HepG2 (cell line): ENCODE results near the gene PRR35. TPM values are rescaled to one million over a fixed set of nuclear protein-coding genes. Genes with fewer than 3 reads are reported as not detected.
A peak's percentile ranks its signal among the peaks of the same experiment; 100 is the strongest.

Source experiments
- ATAC-seq: fragments of 200-7000 bp; cut with Tn5 transposase; 3 replicates; pipeline ENCODE4 v1.9.1; 2020; ENCODE audit warnings: mild to moderate bottlenecking, moderate library complexity
- BruUV-seq: library from RNA; stranded (reverse); fragments of 400-500 nt; replicated peaks from 2 replicates; lab custom pipeline; 2021; lab: Mats Ljungman, UMichigan
- CTCF ChIA-PET: fragments of 300-600 bp; formaldehyde crosslinking; extraction: SDS; loops from one replicate; lab custom pipeline; 2021; ENCODE audit warnings: low total read pairs, inconsistent platforms, low intra/inter-chr PET ratio; lab: Yijun Ruan, JAX
- POLR2A ChIA-PET: fragments of 350-600 bp; sonication (Branson Sonifier 250); formaldehyde crosslinking; loops from one replicate; lab custom pipeline; 2020; ENCODE audit warnings: antibody characterized with exemption, inconsistent platforms; lab: Yijun Ruan, JAX
- DNase-seq: peaks from one replicate; pipeline ENCODE4 v3.0.0-alpha.2; 2015; ENCODE audit warnings: low spot score
- FAIRE-seq: peaks from 3 replicates; lab custom pipeline; 2011; peaks lifted over from hg19 to GRCh38; lab: Jason Lieb, UNC
- H2AFZ ChIP-seq: one replicate; pipeline ENCODE4 v1.6.1; 2011; ENCODE audit warnings: low read length, inconsistent platforms
- H3K27ac ChIP-seq: fragments of 300-600 bp; 3 replicates; pipeline ENCODE4 v1.8.0; 2011; ENCODE audit warnings: mixed run types, mild to moderate bottlenecking, mixed read lengths, low read length, inconsistent platforms; ENCODE audit not compliant: insufficient read depth; ENCODE audit errors: extremely low read length
- H3K27me3 ChIP-seq, 2 experiments: fragments of 200-600 bp in 1 of 2; 2 replicates in 1 of 2; 3 replicates in 1 of 2; pipeline versions ENCODE4 v1.6.0 to v1.8.0; 2011; ENCODE audit warnings: low read length in 2 of 2, mild to moderate bottlenecking in 2 of 2, moderate library complexity in 2 of 2, inconsistent platforms in 1 of 2; ENCODE audit not compliant: insufficient read depth in 2 of 2, control insufficient read depth in 1 of 2
- H3K36me3 ChIP-seq, 2 experiments: fragments of 200-600 bp in 1 of 2; replicated peaks in 1 of 2; 2 replicates in 1 of 2; 3 replicates in 1 of 2; pipeline versions ENCODE4 v1.5.1 to v1.8.0; 2011; ENCODE audit warnings: low read length in 2 of 2, inconsistent platforms in 1 of 2; ENCODE audit not compliant: insufficient read depth in 2 of 2, control insufficient read depth in 1 of 2
- H3K4me1 ChIP-seq: 2 replicates; pipeline ENCODE4 v1.5.1; 2012; ENCODE audit warnings: low read length, inconsistent platforms; ENCODE audit not compliant: insufficient read depth
- H3K4me2 ChIP-seq: 2 replicates; pipeline ENCODE4 v1.6.0; 2011; ENCODE audit warnings: low read depth, low read length, inconsistent platforms
- H3K4me3 ChIP-seq, 3 experiments: fragments of 200-600 bp in 1 of 3; sonication (generic), shearing (Covaris generic) in 1 of 3; replicated peaks in 1 of 3; 2 replicates each; pipeline ENCODE4 v1.5.1; 2011 to 2016; ENCODE audit warnings: low read length in 3 of 3, inconsistent platforms in 2 of 3, low read depth in 2 of 3, mild to moderate bottlenecking in 2 of 3, control low read depth in 1 of 3, mixed read lengths in 1 of 3; ENCODE audit not compliant: insufficient read depth in 1 of 3
- H3K79me2 ChIP-seq: one replicate; pipeline ENCODE4 v1.6.1; 2011; ENCODE audit warnings: low read length, inconsistent platforms; ENCODE audit not compliant: insufficient read depth
- H3K9ac ChIP-seq: 2 replicates; pipeline ENCODE4 v1.6.0; 2011; ENCODE audit warnings: mild to moderate bottlenecking, low read depth, low read length, inconsistent platforms; ENCODE audit not compliant: insufficient read depth
- H3K9me3 ChIP-seq: 2 replicates; pipeline ENCODE4 v1.5.1; 2012; ENCODE audit warnings: mild to moderate bottlenecking, low read length
- H4K20me1 ChIP-seq: 2 replicates; pipeline ENCODE4 v1.6.0; 2011; ENCODE audit warnings: inconsistent platforms, mild to moderate bottlenecking, low read length, moderate library complexity; ENCODE audit not compliant: insufficient read depth
- JARID2 ChIP-seq: sonication (generic); formaldehyde crosslinking; IDR thresholded peaks from 2 replicates; pipeline ENCODE4 v1.8.1; 2023; ENCODE audit warnings: missing genetic modification reagents, inconsistent platforms; ENCODE audit not compliant: insufficient replicate concordance
- KDM2A ChIP-seq: sonication (generic); formaldehyde crosslinking; IDR thresholded peaks from 2 replicates; pipeline ENCODE4 v1.4.0; 2020; ENCODE audit warnings: low read depth, missing genetic modification reagents, borderline replicate concordance
- NR1H2 ChIP-seq: sonication (generic); formaldehyde crosslinking; IDR thresholded peaks from 2 replicates; pipeline ENCODE4 v1.8.1; 2022; ENCODE audit warnings: low read depth, missing genetic modification reagents, borderline replicate concordance
- PHB2 ChIP-seq: fragments of 450-650 bp; IDR thresholded peaks from 2 replicates; pipeline ENCODE4 v1.6.1; 2018; ENCODE audit not compliant: partially characterized antibody
- SOX6 ChIP-seq, 2 experiments: fragments of 450-650 bp in 1 of 2; sonication (generic) in 1 of 2; formaldehyde crosslinking in 1 of 2; IDR thresholded peaks; 2 replicates each; pipeline versions ENCODE4 v1.4.0 to v1.6.1; 2017 to 2020; ENCODE audit warnings: antibody characterized with exemption in 1 of 2, mild to moderate bottlenecking in 1 of 2, missing genetic modification reagents in 1 of 2
- SRSF1 ChIP-seq: fragments of 200-400 bp; formaldehyde crosslinking; optimal IDR thresholded peaks from 2 replicates; pipeline ENCODE3; 2017; ENCODE audit warnings: mild to moderate bottlenecking, low read depth, low read length, moderate library complexity
- TMF1 ChIP-seq: sonication (generic); formaldehyde crosslinking; IDR thresholded peaks from 2 replicates; pipeline ENCODE4 v1.8.1; 2022; ENCODE audit warnings: low read depth, missing genetic modification reagents
- XRCC5 ChIP-seq: fragments of 200-400 bp; formaldehyde crosslinking; optimal IDR thresholded peaks from 2 replicates; pipeline ENCODE3; 2017; ENCODE audit warnings: mild to moderate bottlenecking, low read length
- ZNF10 ChIP-seq: sonication (generic); formaldehyde crosslinking; IDR thresholded peaks from 2 replicates; pipeline ENCODE4 v1.4.0; 2020; ENCODE audit warnings: mild to moderate bottlenecking, low read depth, missing genetic modification reagents, borderline replicate concordance
- ZNF136 ChIP-seq: sonication (generic); formaldehyde crosslinking; IDR thresholded peaks from 2 replicates; pipeline ENCODE4 v1.8.1; 2022; ENCODE audit warnings: low read depth, mild to moderate bottlenecking, moderate library complexity, missing genetic modification reagents
- ZNF331 ChIP-seq: sonication (generic); formaldehyde crosslinking; IDR thresholded peaks from 2 replicates; pipeline ENCODE4 v1.4.0; 2020; ENCODE audit warnings: missing genetic modification reagents
- ZNF687 ChIP-seq: sonication (generic); formaldehyde crosslinking; IDR thresholded peaks from 2 replicates; pipeline ENCODE4 v1.5.1; 2020; ENCODE audit warnings: mild to moderate bottlenecking, missing genetic modification reagents, moderate library complexity
- ZNF75D ChIP-seq: sonication (generic); formaldehyde crosslinking; IDR thresholded peaks from 2 replicates; pipeline ENCODE4 v1.8.1; 2023; ENCODE audit warnings: missing genetic modification reagents, mild to moderate bottlenecking, borderline replicate concordance
- ZNF777 ChIP-seq: sonication (generic); formaldehyde crosslinking; IDR thresholded peaks from 2 replicates; pipeline ENCODE4 v1.4.0; 2020; ENCODE audit warnings: missing genetic modification reagents
- ZSCAN20 ChIP-seq: sonication (generic); formaldehyde crosslinking; IDR thresholded peaks from 2 replicates; pipeline ENCODE4 v1.4.0; 2020; ENCODE audit warnings: missing genetic modification reagents, mild to moderate bottlenecking, borderline replicate concordance
- WGBS: methylation state at CpG from one replicate; pipeline ENCODE4 v1.1.6; 2017; ENCODE audit warnings: low lambda C conversion rate; 5-methylcytosine and 5-hydroxymethylcytosine counted together
- in situ Hi-C: cut with HindIII; loops from 2 replicates; pipeline ENCODE4 v1.10.0; 2017; ENCODE audit warnings: low pct_unique_long_range_greater_than_20kb; ENCODE audit not compliant: extremely low pct_ligation_motif_present
- intact Hi-C: fragments of 100-400 bp; cut with micrococcal nuclease; formaldehyde crosslinking; loops from one replicate; pipeline ENCODE4 v1.10.0; 2022; ENCODE audit not compliant: unreplicated experiment
- polyA plus RNA-seq, 8 experiments: library from polyadenylated mRNA; depleted of rRNA in 3 of 8; stranded (reverse) in 7 of 8; unstranded in 1 of 8; fragments of >200 nt; fragmentation: Illumina TruSeq in 4 of 8; extraction: Trizol in 4 of 8; gene quantifications; 2 replicates each; pipeline versions ENCODE4 v1.2.1 to v1.2.3, GENCODE V29; 2011 to 2016; ENCODE audit warnings: low read depth in 4 of 8, missing spikeins in 1 of 8, mixed read lengths in 1 of 8; ENCODE audit not compliant: insufficient read depth in 1 of 8
- total RNA-seq, 5 experiments: library from RNA; depleted of rRNA; stranded (reverse); fragments of >200 nt; fragmentation: Illumina TruSeq; extraction: Trizol; gene quantifications; 2 replicates each; pipeline ENCODE4 v1.2.3, GENCODE V29; 2016; ENCODE audit warnings: low read depth in 1 of 5
- TF ChIP-seq, protein P1 (sequence below): sonication (generic); formaldehyde crosslinking; IDR thresholded peaks from 2 replicates; pipeline ENCODE4 v1.9.0; 2022; ENCODE audit warnings: missing genetic modification reagents, mild to moderate bottlenecking, borderline replicate concordance
- TF ChIP-seq, protein P2 (sequence below): sonication (generic); formaldehyde crosslinking; IDR thresholded peaks from 2 replicates; pipeline ENCODE4 v1.4.0; 2020; ENCODE audit warnings: missing genetic modification reagents

The PRR35 gene
- total and polyA plus RNA-seq, 2 of the 13 experiments (the other 11 are each of a cell fraction or from before 2014, with no cell fraction given) = 0.07 to 0.16 TPM

GRCh38 chr16:559021-559380 lies 1.2 kb upstream of the PRR35 start:
- H3K36me3 ChIP-seq = no peaks in the 10 kb centered on the region
- no peak for DNase-seq
- H3K4me2 ChIP-seq = peak overlapping the region; percentile 85
- peaks cover 72% of the 10 kb centered on the region for H3K4me1 ChIP-seq
- no peaks in the 10 kb centered on the region for H4K20me1 ChIP-seq
- peak overlapping the region; percentile 49; the same call in 1 of the 2 replicates for H3K9ac ChIP-seq
- ChIA-PET POLR2A (interaction anchor here (1.0 to 2.3 kb wide), 8 partner anchors 8 to 59 kb away, joined by 3 to 17 read pairs (median 4); partner anchors contain the start of gene NHLRC4), CTCF (no interaction called here)
- peak overlapping the region; percentile 5 to 67 (median 25); a peak in 5 of 6 replicates for H3K4me3 ChIP-seq
- H3K27me3 ChIP-seq = peaks cover 13 to 45% of the 10 kb centered on the region in 2 experiments
- no TSS peak for BruUV-seq
- no peaks in the 10 kb centered on the region for H3K9me3 ChIP-seq
- intact Hi-C loops = no loop called here
- no peak for FAIRE-seq
- peak overlapping the region; percentile 24 for H3K27ac ChIP-seq
- H2AFZ ChIP-seq = no peak overlapping the region
- in situ Hi-C loops = no loop called here
- peak; percentile 23 for ATAC-seq
- no CpG with 5 or more reads among the region's 15 CpGs for WGBS
- no peaks in the 10 kb centered on the region for H3K79me2 ChIP-seq
- TF ChIP-seq, protein P1, sequence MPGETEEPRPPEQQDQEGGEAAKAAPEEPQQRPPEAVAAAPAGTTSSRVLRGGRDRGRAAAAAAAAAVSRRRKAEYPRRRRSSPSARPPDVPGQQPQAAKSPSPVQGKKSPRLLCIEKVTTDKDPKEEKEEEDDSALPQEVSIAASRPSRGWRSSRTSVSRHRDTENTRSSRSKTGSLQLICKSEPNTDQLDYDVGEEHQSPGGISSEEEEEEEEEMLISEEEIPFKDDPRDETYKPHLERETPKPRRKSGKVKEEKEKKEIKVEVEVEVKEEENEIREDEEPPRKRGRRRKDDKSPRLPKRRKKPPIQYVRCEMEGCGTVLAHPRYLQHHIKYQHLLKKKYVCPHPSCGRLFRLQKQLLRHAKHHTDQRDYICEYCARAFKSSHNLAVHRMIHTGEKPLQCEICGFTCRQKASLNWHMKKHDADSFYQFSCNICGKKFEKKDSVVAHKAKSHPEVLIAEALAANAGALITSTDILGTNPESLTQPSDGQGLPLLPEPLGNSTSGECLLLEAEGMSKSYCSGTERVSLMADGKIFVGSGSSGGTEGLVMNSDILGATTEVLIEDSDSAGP = 0 out of 2 replicates have a peak, but pooled peaks have one; percentile 12
- TF ChIP-seq ZNF10 (CRISPR knock-in tag) = no peak
- TF ChIP-seq JARID2 (CRISPR knock-in tag) = no peak
- peak; percentile 2; the same call in 1 of the 2 replicates for TF ChIP-seq ZNF687 (CRISPR knock-in tag)
- peak; percentile 13; the same call in 1 of the 2 replicates for TF ChIP-seq ZNF777
- TF ChIP-seq PHB2 = no peak
- TF ChIP-seq XRCC5 = no peak
- TF ChIP-seq ZNF136 (CRISPR knock-in tag) = no peak
- no peak for TF ChIP-seq ZNF75D (CRISPR knock-in tag)
- no peak for TF ChIP-seq KDM2A
- no peak for TF ChIP-seq SOX6 (IDR thresholded peaks at IDR 0.05)
- no peak for TF ChIP-seq SOX6 (CRISPR knock-in tag; IDR thresholded peaks at IDR 0.05)
- TF ChIP-seq, protein P2, sequence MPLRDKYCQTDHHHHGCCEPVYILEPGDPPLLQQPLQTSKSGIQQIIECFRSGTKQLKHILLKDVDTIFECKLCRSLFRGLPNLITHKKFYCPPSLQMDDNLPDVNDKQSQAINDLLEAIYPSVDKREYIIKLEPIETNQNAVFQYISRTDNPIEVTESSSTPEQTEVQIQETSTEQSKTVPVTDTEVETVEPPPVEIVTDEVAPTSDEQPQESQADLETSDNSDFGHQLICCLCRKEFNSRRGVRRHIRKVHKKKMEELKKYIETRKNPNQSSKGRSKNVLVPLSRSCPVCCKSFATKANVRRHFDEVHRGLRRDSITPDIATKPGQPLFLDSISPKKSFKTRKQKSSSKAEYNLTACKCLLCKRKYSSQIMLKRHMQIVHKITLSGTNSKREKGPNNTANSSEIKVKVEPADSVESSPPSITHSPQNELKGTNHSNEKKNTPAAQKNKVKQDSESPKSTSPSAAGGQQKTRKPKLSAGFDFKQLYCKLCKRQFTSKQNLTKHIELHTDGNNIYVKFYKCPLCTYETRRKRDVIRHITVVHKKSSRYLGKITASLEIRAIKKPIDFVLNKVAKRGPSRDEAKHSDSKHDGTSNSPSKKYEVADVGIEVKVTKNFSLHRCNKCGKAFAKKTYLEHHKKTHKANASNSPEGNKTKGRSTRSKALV = 0 out of 2 replicates have a peak, but pooled peaks have one; percentile 19
- TF ChIP-seq SRSF1 = peak; percentile 52
- TF ChIP-seq ZSCAN20 (CRISPR knock-in tag) = no peak
- TF ChIP-seq ZNF331 (CRISPR knock-in tag) = no peak
- TF ChIP-seq NR1H2 (CRISPR knock-in tag) = no peak
- TF ChIP-seq TMF1 = 0 out of 2 replicates have a peak, but pooled peaks have one; percentile 12
